Dendritic cell treated with granulocyte-macrophage colony-stimulating factor and Interleukin-4, amounts not matched to agents 40 ng/mL and 50 ng/mL, for 4 days (primary cell): ENCODE data around the gene KHSRP.

ENCODE experiments used
- H3K27ac Mint-ChIP-seq: one replicate; pipeline ENCODE4 v1.8.0; 2022; ENCODE audit warnings: mild to moderate bottlenecking, mixed read lengths
- H3K27me3 Mint-ChIP-seq: one replicate; pipeline ENCODE4 v1.8.0; 2022; ENCODE audit warnings: mild to moderate bottlenecking, mixed read lengths
- H3K36me3 Mint-ChIP-seq: one replicate; pipeline ENCODE4 v1.8.0; 2022; ENCODE audit warnings: low read depth, mixed read lengths
- H3K4me1 Mint-ChIP-seq: one replicate; pipeline ENCODE4 v1.8.0; 2022; ENCODE audit warnings: low read depth, mixed read lengths
- H3K4me3 Mint-ChIP-seq: one replicate; pipeline ENCODE4 v1.8.0; 2022; ENCODE audit warnings: mild to moderate bottlenecking, moderate library complexity, mixed read lengths
- H3K9me3 Mint-ChIP-seq: one replicate; pipeline ENCODE4 v1.8.0; 2022; ENCODE audit warnings: mixed read lengths
- intact Hi-C: fragments of 100-400 bp; cut with micrococcal nuclease; formaldehyde crosslinking; loops from one replicate; pipeline ENCODE4 v1.15.0; 2022

KHSRP gene

DNA sequence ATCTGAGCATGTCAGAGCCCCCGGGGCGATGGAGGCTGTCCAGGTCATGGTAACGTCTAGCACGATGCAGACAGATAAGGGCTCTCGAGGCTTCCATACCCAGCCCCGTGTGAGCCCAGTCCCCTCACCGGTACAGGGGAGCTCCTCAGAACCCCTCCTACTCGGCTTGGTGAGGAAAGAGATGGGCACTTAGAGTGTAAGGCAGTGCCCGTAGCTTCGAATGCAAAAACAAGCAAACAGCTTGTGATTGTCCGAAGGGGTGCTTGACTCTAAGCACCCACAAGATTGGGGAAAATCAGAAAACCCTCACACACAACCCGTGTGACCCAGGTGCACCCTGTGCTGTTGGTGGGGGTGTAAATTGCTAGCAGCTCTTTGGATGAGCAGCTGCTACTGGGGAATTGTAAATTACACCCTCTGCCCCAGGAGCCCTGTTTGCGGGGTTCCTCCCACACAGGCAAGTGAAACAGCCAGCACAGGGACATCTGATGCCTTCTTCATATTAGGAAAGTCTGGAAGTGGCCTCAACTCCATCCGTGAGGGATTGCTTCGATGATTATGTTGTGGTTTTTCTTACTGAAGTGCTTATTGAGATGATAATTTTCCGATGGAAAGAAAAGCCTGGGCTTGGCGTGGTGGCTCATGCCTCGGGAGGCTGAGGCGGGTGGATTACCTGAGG is 48.0 kb downstream of the KHSRP start:
- H3K36me3 Mint-ChIP-seq: peaks cover 76% of the 10 kb centered on the region
- intact Hi-C loops: no loop called here

DNA sequence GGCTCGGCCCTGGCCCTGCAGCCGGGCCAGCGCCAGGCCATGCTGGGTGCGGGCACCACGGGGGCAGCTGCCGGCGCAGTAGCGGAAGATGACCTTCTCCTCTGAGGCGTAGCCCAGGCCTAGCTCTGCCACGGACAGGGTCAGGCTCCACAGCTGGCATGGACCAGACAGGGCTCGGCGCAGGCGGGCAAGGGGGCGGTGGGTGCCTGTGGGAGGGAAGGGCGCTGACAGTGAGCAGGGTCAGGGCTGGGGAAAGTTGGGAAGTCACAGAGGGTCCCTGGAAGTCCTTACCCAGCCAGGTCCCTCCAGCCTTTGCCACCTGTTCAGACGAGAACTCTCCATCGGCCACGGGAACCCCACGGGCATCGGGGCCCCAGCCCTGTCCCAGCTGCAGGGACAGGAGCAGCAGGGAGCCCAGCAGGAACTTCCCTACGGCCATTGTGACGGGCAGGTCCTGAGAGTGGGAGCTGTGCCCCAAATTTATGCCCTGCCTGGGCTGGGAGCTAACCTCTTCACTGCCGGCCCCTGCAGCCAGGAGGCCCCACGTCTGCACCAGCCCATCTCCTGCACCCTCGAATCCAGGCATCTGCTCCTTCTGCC is 49.1 kb downstream of the KHSRP start, which contains the start of gene PSPN:
Gene PSPN (minus strand): TSS at position 523 of the 600 bp plus-strand sequence. CDS start 84 bp downstream, at position 439.
- intact Hi-C loops: no loop called here
- Mint-ChIP-seq H3K36me3 (peaks cover 64% of the 10 kb centered on the region), H3K4me3 (no peak within 1 kb of the TSS), H3K4me1 (peaks cover 14% of the 10 kb centered on the region), H3K9me3 (peaks cover 10% of the 10 kb centered on the region), H3K27me3 (no peaks in the 10 kb centered on the region), H3K27ac (peak within 1 kb of the TSS; percentile 12)

More for the DNA sequence above, 48.0 kb downstream of the KHSRP start:
- Mint-ChIP-seq H3K4me1 (peaks cover 14% of the 10 kb centered on the region), H3K27me3 (no peaks in the 10 kb centered on the region), H3K9me3 (peaks cover 18% of the 10 kb centered on the region), H3K27ac (no peak overlapping the region), H3K4me3 (no peak overlapping the region)

GRCh38 chr19:6374711-6375410 is 49.8 kb downstream of the KHSRP start:
- no peak overlapping the region for H3K4me3 Mint-ChIP-seq
- H3K27me3 Mint-ChIP-seq: no peaks in the 10 kb centered on the region
- peaks cover 3% of the 10 kb centered on the region for H3K9me3 Mint-ChIP-seq
- peaks cover 58% of the 10 kb centered on the region for H3K36me3 Mint-ChIP-seq
- intact Hi-C loops: loop anchor here (5.0 kb wide), 1 partner anchor 47 kb away; the partner anchor contains the start of gene KHSRP
- H3K27ac Mint-ChIP-seq: peak overlapping the region; percentile 12
- H3K4me1 Mint-ChIP-seq: peaks cover 16% of the 10 kb centered on the region

DNA sequence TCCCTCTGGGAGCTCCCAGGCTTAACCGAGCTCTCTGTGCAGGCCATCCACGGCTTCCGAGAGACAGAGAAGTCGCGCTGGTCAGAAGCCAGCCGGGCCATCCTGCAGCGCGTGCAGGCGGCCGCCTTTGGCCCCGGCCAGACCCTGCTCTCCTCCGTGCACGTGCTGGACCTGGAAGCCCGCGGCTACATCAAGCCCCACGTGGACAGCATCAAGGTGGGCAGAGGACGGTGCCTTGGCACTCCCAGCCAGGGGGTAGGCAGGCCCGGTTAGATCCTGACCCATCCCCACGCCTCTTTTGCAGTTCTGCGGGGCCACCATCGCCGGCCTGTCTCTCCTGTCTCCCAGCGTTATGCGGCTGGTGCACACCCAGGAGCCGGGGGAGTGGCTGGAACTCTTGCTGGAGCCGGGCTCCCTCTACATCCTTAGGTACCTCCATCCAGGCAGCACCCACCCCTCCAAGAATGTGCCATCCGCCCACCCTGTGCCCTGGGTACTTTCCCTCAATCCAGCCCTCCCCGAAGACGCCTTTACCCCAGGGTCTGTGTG is 50.4 kb downstream of the KHSRP start:
- peak overlapping the region; percentile 12 for H3K27ac Mint-ChIP-seq
- H3K27me3 Mint-ChIP-seq: no peaks in the 10 kb centered on the region
- peaks cover 22% of the 10 kb centered on the region for H3K4me1 Mint-ChIP-seq
- peaks cover 58% of the 10 kb centered on the region for H3K36me3 Mint-ChIP-seq
- intact Hi-C loops: loop anchor here (5.0 kb wide), 1 partner anchor 48 kb away; the partner anchor contains the start of gene KHSRP
- H3K4me3 Mint-ChIP-seq: no peak overlapping the region
- H3K9me3 Mint-ChIP-seq: no peaks in the 10 kb centered on the region

GRCh38 chr19:6373813-6374108 is 50.9 kb downstream of the KHSRP start:
- intact Hi-C loops: loop anchor here (1.0 to 5.0 kb wide), 2 partner anchors 20 to 49 kb away; partner anchors contain the start of genes GTF2F1 and KHSRP
- peaks cover 23% of the 10 kb centered on the region for H3K4me1 Mint-ChIP-seq
- peak overlapping the region; percentile 97 for H3K27ac Mint-ChIP-seq
- peak overlapping the region; percentile 95 for H3K4me3 Mint-ChIP-seq
- peaks cover 58% of the 10 kb centered on the region for H3K36me3 Mint-ChIP-seq
- H3K27me3 Mint-ChIP-seq: no peaks in the 10 kb centered on the region
- H3K9me3 Mint-ChIP-seq: no peaks in the 10 kb centered on the region

DNA sequence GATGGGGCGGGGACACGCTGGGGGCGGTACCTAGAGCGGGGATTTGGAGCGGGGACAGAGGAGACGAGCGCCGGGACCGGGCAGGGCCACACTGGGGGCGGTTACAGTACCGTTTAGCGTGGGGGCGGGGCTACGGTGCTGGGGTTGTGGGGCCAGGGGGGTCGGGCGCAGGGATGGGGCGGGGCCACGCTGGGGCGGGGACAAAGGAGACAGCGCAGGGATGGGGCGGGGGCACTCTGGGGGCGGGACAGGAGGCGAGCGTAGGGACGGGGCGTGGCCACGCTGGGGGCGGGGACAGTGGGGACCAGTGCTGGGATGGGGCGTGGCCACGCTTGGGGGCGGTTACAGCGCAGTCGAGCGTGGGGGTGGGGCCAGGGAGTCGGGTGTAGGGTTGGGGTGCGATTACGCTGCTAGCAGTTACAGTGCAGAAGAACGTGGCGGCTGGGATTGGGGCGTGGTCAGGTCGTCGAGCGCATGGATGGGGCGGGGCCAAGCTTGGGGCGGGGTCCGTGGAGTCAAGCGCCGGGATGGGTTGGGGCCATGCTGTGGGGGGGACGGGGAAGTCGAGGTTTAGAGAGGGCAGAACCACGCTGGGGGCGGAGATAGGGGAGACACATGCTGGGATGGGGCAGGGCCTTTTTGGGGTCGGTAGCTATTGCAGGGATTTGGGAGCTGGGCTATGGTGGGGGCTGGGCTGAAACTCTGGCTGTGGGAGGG is 51.4 kb downstream of the KHSRP start:
- peaks cover 23% of the 10 kb centered on the region for H3K4me1 Mint-ChIP-seq
- no peaks in the 10 kb centered on the region for H3K9me3 Mint-ChIP-seq
- H3K27me3 Mint-ChIP-seq: no peaks in the 10 kb centered on the region
- peak overlapping the region; percentile 97 for H3K27ac Mint-ChIP-seq
- H3K36me3 Mint-ChIP-seq: peaks cover 58% of the 10 kb centered on the region
- intact Hi-C loops: loop anchor here (1.0 to 5.0 kb wide), 2 partner anchors 20 to 49 kb away; partner anchors contain the start of genes GTF2F1 and KHSRP
- peak overlapping the region; percentile 95 for H3K4me3 Mint-ChIP-seq

DNA sequence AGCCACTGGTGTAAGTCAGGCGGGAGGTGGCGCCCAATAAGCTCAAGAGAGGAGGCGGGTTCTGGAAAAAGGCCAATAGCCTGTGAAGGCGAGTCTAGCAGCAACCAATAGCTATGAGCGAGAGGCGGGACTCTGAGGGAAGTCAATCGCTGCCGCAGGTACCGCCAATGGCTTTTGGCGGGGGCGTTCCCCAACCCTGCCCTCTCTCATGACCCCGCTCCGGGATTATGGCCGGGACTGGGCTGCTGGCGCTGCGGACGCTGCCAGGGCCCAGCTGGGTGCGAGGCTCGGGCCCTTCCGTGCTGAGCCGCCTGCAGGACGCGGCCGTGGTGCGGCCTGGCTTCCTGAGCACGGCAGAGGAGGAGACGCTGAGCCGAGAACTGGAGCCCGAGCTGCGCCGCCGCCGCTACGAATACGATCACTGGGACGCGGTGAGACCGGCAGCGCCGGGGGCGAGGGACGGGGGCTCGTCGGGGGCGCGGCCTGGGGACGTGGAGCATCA is 52.0 kb downstream of the KHSRP start, which contains the start of gene ALKBH7:
Gene ALKBH7 (plus strand): TSS at position 201 of the 502 bp plus-strand sequence. CDS start 27 bp downstream, at position 228.
- no peaks in the 10 kb centered on the region for H3K9me3 Mint-ChIP-seq
- intact Hi-C loops: loop anchor here (1.0 to 5.0 kb wide), 3 partner anchors 11 to 50 kb away; partner anchors contain the start of genes CLPP, GTF2F1 and KHSRP
- peaks cover 62% of the 10 kb centered on the region for H3K36me3 Mint-ChIP-seq

DNA sequence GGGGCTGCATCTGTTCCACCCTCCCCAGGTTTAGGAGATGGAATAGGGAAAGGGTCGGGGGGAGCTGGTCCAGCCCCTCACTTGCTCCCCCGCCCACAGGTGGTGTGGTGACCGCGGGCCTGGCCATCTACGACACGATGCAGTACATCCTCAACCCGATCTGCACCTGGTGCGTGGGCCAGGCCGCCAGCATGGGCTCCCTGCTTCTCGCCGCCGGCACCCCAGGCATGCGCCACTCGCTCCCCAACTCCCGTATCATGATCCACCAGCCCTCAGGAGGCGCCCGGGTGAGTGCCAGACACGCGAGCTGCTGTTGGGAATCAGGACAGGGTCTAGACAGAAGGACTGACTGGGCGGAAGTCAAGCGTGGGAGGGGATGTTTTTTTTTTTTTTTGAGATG is 60.3 kb downstream of the KHSRP start:
- H3K27ac Mint-ChIP-seq: no peak overlapping the region
- intact Hi-C loops: no loop called here

More for the DNA sequence above, 52.0 kb downstream of the KHSRP start, which contains the start of gene ALKBH7:
- H3K4me3 Mint-ChIP-seq: peak within 1 kb of the TSS; percentile 95
- H3K27me3 Mint-ChIP-seq: no peaks in the 10 kb centered on the region
- peak within 1 kb of the TSS; percentile 97 for H3K27ac Mint-ChIP-seq
- H3K4me1 Mint-ChIP-seq: peaks cover 23% of the 10 kb centered on the region

More for the DNA sequence above, 60.3 kb downstream of the KHSRP start:
- Mint-ChIP-seq H3K27me3 (no peaks in the 10 kb centered on the region), H3K4me1 (peaks cover 12% of the 10 kb centered on the region), H3K36me3 (peaks cover 68% of the 10 kb centered on the region), H3K4me3 (no peak overlapping the region), H3K9me3 (no peaks in the 10 kb centered on the region)
